AG20443 (cell line): Measurements from ENCODE around the gene SYTL3.
A peak's percentile ranks its signal among the peaks of the same experiment; 100 is the strongest.
"Not testable (repeated sequence)": the region's sequence is repeated elsewhere in the genome, so short reads cannot be mapped to it uniquely, and the experiment has no call there.

ENCODE experiments used
- DNase-seq: peaks from one replicate; pipeline ENCODE4 v3.0.0; 2012; ENCODE audit warnings: low spot score, mixed read lengths

SYTL3 gene

GRCh38 chr6:158642097-158642601, 7.7 kb upstream of the SYTL3 start:
- DNase-seq = peak; percentile 45

GRCh38 chr6:158643836-158644230, 6.0 kb upstream of the SYTL3 start:
- no peak for DNase-seq

DNA sequence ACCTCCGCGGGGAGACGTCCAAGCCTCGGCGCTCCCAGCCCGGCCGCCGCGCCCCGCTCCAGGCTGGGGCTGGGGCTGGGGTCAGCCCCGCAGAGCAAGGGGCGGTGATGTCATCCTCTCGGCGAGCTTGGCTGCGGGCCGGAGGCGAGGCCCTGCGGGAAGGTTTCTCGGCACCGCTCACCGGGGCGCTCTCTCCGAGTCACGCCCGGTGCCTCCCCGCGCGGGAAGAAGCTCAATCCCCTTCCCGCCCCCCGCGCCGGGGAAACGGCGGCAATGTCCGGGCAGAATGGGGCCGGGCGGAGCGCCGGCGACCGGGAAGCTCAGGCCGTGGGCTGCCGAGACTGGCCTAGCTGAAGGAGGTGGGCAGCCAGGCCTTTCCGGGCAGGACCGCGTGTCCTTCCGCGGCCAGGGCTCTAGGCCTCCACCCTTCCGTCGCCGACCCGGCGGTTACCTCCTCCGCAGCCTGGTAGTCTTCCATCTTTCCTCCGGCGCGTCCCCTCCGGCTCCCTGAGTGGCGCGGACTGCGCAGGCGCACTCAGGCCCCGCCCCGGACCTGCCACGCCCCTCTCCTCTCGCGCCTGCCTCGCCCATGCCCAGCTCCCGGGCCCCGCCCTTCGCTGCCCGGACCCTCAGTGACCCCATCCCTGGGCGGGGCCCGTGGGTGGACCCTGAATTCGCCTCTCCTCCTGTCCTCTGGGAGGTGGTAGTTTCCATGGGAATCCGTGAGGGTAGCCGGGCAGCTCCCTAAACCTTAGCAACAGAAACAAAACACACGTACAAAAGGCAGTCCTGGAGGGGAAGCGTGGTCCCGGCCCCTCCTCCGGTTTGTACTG, 5.4 kb upstream of the SYTL3 start, which contains the start of gene DYNLT1:
Gene DYNLT1 (minus strand): TSS at position 513 of the 833 bp plus-strand sequence. CDS start 35 bp downstream, at position 478.
- DNase-seq = peak; percentile 98

GRCh38 chr6:158645064-158646022, 4.5 kb upstream of the SYTL3 start:
- no peak for DNase-seq

- no peak for DNase-seq
Measured at GRCh38 chr6:158646023-158646910, 3.6 kb upstream of the SYTL3 start.

GRCh38 chr6:158647501-158647900, 2.4 kb upstream of the SYTL3 start:
- DNase-seq = no peak

DNA sequence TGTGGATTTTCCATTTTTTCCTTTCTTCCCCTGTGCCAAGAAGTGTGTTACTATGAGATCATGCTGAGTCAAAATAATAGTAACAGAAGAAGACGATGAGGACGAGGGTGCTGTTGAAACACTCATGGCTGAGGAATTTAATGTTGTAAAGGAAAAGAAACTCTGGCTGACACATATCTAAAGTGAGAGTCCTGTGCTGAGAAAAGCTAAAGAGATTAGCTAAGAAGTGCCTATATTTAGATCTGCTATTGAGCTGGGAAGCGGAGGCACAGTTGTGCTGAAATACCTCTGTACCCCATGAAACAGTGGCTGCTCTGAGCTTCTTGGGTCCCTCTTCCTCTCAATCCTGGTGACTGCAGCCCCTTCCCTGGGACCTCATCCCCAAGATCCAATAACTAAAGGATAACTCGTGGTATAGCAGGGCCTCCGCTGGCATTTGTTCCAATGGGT, 1.1 kb upstream of the SYTL3 start:
- DNase-seq = peak; percentile 66

GRCh38 chr6:158651981-158652737, 2.3 kb downstream of the SYTL3 start:
- DNase-seq = not testable (repeated sequence)

DNA sequence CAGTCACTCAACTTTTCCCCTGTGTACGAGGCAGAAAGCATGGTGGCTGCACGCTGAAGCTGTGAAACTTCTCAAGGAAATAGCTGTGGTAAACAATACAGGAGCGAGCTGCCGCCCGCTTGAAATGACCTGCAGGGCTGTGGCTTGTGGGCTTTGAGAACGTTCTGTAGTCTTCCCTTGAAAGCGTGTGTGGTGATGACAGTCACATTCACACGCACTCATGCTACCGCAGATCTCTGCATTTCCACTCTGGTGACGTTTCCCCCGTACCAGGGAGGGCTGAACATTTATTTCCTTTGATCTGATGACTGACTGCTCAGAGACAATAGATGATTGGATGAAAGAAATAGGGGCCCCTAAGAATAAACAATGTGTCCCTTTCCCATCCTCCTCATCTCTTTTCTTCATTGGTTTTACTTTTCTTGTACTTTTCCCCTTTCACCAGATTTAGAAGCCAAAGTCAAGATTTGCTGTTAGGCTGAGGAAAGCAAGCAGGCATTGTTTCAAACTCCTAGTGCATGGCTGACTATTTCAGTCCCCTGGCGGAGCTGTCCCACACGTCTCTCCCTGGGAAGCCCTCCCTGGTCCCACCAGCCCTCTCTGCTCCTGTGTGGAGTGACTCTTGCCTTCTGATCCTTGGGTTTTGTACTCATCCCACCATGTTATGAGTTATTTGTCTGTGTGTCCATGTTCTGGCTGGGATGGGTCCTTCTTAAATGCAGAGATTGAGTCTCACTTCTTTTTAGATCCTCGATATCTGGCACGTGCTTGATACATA, 3.9 kb downstream of the SYTL3 start:
- no peak for DNase-seq

DNA sequence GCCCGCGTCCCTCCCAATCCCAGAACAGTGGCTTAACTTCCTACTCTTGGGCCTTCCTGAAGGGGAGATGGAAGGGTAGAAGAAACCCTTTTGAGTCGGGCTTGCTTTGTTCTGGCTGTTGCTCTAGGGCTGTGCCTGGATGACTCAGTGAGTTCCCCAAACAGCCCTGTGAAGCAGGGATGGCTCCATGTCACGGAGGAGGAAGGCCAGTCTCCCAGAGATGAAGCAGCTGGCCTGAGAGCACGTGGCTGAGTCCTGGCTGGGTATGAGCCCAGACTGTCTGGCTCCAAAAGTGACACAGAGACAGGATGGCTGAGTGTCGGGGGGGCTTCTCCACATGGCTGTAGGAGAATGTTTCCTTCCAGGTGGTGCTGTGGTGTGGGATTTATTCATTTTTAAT, 4.6 kb downstream of the SYTL3 start:
- peak; percentile 84 for DNase-seq

GRCh38 chr6:158654960-158655489, 5.2 kb downstream of the SYTL3 start:
- peak; percentile 60 for DNase-seq

DNA sequence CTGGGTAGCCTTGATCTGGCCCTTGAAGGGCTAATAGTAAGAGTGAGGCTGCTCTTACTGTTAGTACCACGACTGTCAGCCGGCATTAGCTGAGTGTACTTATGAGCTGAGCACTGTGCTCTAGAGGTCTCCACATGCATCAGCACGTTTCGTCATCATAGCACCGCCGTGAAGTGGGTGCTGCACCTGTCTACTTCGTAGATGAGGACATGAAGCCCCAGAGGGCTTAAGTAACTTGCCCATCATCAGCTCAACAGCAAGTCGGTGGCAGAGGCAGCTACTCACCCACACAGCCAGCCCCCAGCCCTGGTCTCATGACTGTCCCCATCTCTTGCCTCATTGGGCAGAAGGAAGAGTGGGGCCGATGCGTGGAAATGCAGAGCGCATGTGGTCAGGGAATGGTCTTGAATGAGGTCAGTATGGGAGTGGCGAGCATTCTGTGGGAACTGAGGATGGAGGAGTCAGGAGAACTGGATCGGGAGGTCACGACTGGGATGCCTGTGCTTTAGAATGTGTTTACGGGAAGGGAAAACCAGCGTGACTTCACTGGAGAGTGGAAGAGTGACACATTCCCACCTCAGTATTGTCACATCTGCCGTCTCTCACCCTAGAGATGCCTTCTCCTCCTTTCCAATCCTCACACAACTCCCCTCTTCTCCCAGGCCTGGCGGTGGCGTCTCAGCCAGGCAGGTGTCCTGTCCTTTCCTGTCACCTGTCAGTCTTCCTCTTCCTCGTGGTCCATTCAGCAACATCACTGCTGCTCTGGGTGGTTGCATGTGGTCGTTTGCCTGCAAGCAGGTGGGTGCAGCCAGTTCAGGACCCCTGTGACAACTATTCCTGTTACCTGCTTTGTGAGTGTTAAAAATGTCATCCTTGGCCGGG, 6.0 kb downstream of the SYTL3 start:
- no peak for DNase-seq

DNA sequence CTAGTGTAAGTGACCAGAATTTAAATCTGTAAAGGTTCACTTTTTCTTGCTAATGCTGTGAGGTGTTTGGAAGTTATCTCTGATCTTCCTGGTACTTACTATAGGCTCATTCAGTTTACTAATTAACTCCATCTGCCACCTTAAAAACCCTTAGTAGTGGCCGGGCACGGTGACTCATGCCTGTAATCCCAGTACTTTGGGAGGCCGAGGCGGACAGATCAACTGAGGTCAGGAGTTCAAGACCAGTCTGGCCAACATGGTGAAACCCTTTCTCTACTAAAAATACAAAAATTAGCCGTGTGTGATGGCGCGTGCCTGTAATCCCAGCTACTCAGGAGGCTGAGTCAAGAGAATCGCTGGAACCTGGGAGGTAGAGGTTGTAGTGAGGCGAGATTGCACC, 7.1 kb downstream of the SYTL3 start:
- DNase-seq = not testable (repeated sequence)

- DNase-seq = peak; percentile 41
Measured at GRCh38 chr6:158660333-158660754, 10.5 kb downstream of the SYTL3 start.

- no peak for DNase-seq
Measured at GRCh38 chr6:158661156-158661685, 11.4 kb downstream of the SYTL3 start.

DNA sequence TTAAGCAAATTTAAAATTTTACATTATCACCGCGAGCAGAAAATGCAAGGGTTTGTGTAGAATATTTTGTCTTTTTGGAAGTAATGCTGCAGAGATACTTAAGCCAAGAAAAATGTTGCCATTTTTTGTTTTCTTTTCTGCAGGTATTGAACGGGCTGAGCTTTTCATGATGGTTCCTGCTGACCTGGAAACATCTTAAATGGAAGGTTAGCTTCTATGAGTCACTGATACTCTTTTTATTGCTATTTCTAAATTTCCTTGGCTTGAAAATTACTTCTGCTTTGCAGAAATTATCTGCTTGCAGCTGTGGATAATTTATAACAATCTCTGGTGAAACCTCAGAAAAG, 12.7 kb downstream of the SYTL3 start:
- no peak for DNase-seq

DNA sequence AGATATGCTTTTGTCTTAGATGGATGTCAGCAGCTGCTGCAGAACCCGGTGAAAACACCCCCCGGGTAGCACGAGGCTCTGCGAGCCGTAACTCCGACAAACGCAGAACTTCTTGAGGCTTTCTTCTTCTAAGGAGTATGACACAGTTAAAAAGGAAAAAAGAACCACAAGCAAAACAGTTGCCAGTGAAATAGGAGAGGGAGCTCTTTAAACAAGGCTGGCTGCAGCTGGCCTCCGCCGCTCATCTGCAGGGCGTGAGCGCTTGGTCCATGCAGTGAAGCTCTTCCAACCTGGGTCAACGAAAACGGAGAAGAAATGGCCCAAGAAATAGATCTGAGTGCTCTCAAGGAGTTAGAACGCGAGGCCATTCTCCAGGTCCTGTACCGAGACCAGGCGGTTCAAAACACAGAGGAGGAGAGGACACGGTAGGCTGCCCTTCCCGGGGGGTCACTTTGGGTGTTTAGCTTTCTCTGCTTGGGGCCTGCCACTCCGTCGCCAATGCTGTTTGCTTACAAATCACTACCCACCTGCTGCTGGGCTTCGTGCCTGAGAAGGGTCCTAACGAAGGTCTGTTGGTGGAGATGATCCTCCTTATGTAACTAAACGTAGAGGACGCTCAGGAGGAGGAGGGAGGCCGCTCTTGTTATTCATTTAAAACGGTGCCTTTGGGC, 13.2 kb downstream of the SYTL3 start:
- peak; percentile 26 for DNase-seq
